A549 (cell line): ENCODE results near the gene B4GALT7. TPM values are rescaled to one million over a fixed set of nuclear protein-coding genes. Genes with fewer than 3 reads are reported as not detected.

ENCODE experiments used
- ATOH8 ChIP-seq: fragments of 250-450 bp; sonication (Bioruptor Pico); IDR thresholded peaks from 2 replicates; pipeline ENCODE4 v1.5.0; 2020; ENCODE audit warnings: low read depth, mild to moderate bottlenecking, moderate library complexity
- CBX2 ChIP-seq: fragments of 200-600 bp; sonication (generic); IDR thresholded peaks from 2 replicates; pipeline ENCODE4 v1.6.1; 2016; ENCODE audit warnings: low read depth, mild to moderate bottlenecking, borderline replicate concordance
- CBX8 ChIP-seq: fragments of 200-600 bp; sonication (generic); IDR thresholded peaks from 2 replicates; pipeline ENCODE4 v1.6.1; 2016
- CEBPB ChIP-seq, 2 experiments: fragments of >200 bp in 1 of 2; sonication (Bioruptor Twin) in 1 of 2; formaldehyde crosslinking in 1 of 2; IDR thresholded peaks; 2 replicates each; pipeline ENCODE4 v1.6.1; 2012 to 2016
- E2F6 ChIP-seq: IDR thresholded peaks from 2 replicates; pipeline ENCODE4 v1.6.1; 2012; ENCODE audit warnings: low read depth, borderline replicate concordance
- EHF ChIP-seq: fragments of 250-450 bp; sonication (Bioruptor Pico); IDR thresholded peaks from 2 replicates; pipeline ENCODE4 v1.5.0; 2020; ENCODE audit warnings: mild to moderate bottlenecking
- ELK1 ChIP-seq: fragments of 150-350 bp; IDR thresholded peaks from 2 replicates; pipeline ENCODE4 v1.6.1; 2014; ENCODE audit warnings: low read depth, mild to moderate bottlenecking, low read length
- EP300 ChIP-seq, 2 experiments: fragments of >200 bp; sonication (Bioruptor Twin); formaldehyde crosslinking; IDR thresholded peaks; 2 replicates in 1 of 2; 3 replicates in 1 of 2; pipeline ENCODE4 v1.6.1; 2016 to 2017
- ESRRA ChIP-seq: fragments of 150-350 bp; IDR thresholded peaks from 2 replicates; pipeline ENCODE4 v1.6.1; 2014; ENCODE audit warnings: mild to moderate bottlenecking, low read length, borderline replicate concordance
- FOSB ChIP-seq: fragments of 250-450 bp; sonication (Bioruptor Pico); IDR thresholded peaks from 2 replicates; pipeline ENCODE4 v1.5.0; 2020; ENCODE audit warnings: mild to moderate bottlenecking, moderate library complexity
- FOXS1 ChIP-seq: fragments of 250-450 bp; sonication (Bioruptor Pico); IDR thresholded peaks from 2 replicates; pipeline ENCODE4 v1.5.0; 2020; ENCODE audit warnings: mild to moderate bottlenecking, moderate library complexity
- HES2 ChIP-seq: fragments of >200 bp; sonication (Bioruptor Twin); formaldehyde crosslinking; IDR thresholded peaks from 2 replicates; pipeline ENCODE4 v1.6.1; 2016
- HEYL ChIP-seq: fragments of 250-450 bp; sonication (Bioruptor Pico); IDR thresholded peaks from 2 replicates; pipeline ENCODE4 v1.8.0; 2021; ENCODE audit warnings: mild to moderate bottlenecking, moderate library complexity
- HMGXB4 ChIP-seq: fragments of 250-450 bp; sonication (Bioruptor Pico); IDR thresholded peaks from 2 replicates; pipeline ENCODE4 v1.5.0; 2021; ENCODE audit warnings: mild to moderate bottlenecking, moderate library complexity, borderline replicate concordance
- HOXA7 ChIP-seq: fragments of 250-450 bp; sonication (Bioruptor Pico); IDR thresholded peaks from 2 replicates; pipeline ENCODE4 v1.5.0; 2020; ENCODE audit warnings: mild to moderate bottlenecking, moderate library complexity
- HOXB5 ChIP-seq: fragments of 250-450 bp; sonication (Bioruptor Pico); IDR thresholded peaks from 2 replicates; pipeline ENCODE4 v1.5.0; 2020; ENCODE audit warnings: mild to moderate bottlenecking, moderate library complexity
- JUN ChIP-seq, 2 experiments: fragments of >200 bp; sonication (Bioruptor Twin); formaldehyde crosslinking; IDR thresholded peaks; 2 replicates in 1 of 2; 3 replicates in 1 of 2; pipeline ENCODE4 v1.6.1; 2016 to 2017
- JUNB ChIP-seq: fragments of >200 bp; sonication (Bioruptor Twin); formaldehyde crosslinking; IDR thresholded peaks from 2 replicates; pipeline ENCODE4 v1.6.1; 2016
- KDM5A ChIP-seq: fragments of 200-600 bp; sonication (generic); IDR thresholded peaks from 2 replicates; pipeline ENCODE4 v1.6.1; 2016; ENCODE audit warnings: antibody characterized with exemption, mild to moderate bottlenecking
- MAX ChIP-seq: IDR thresholded peaks from 2 replicates; pipeline ENCODE4 v1.6.1; 2012
- MYC ChIP-seq: IDR thresholded peaks from 2 replicates; pipeline ENCODE4 v1.6.1; 2012; ENCODE audit warnings: mild to moderate bottlenecking, inconsistent platforms, low read length, improper control_type of control experiment, borderline replicate concordance
- NFE2L2 ChIP-seq: fragments of 150-350 bp; conservative IDR thresholded peaks from 2 replicates; pipeline ENCODE4 v1.6.1; 2014; ENCODE audit warnings: low read length
- NPAS2 ChIP-seq: fragments of 250-450 bp; sonication (Bioruptor Pico); IDR thresholded peaks from 2 replicates; pipeline ENCODE4 v1.8.0; 2022; ENCODE audit warnings: mild to moderate bottlenecking, moderate library complexity, borderline replicate concordance
- NR3C1 ChIP-seq: fragments of >200 bp; sonication (Bioruptor Twin); formaldehyde crosslinking; IDR thresholded peaks from 3 replicates; pipeline ENCODE4 v1.6.1; 2017
- PHF8 ChIP-seq: fragments of 200-600 bp; sonication (generic); IDR thresholded peaks from 2 replicates; pipeline ENCODE4 v1.6.1; 2016; ENCODE audit warnings: low read depth, mild to moderate bottlenecking, antibody characterized with exemption, moderate library complexity, borderline replicate concordance
- POLR2A ChIP-seq: IDR thresholded peaks from 2 replicates; pipeline ENCODE4 v1.6.1; 2012; ENCODE audit warnings: mild to moderate bottlenecking, low read length
- POLR2AphosphoS2 ChIP-seq: conservative IDR thresholded peaks from 2 replicates; pipeline ENCODE4 v1.6.1; 2012; ENCODE audit warnings: low read length, improper control_type of control experiment, inconsistent platforms
- RAD21 ChIP-seq, 2 experiments: fragments of >200 bp in 1 of 2; sonication (Bioruptor Twin) in 1 of 2; formaldehyde crosslinking in 1 of 2; IDR thresholded peaks in 1 of 2; conservative IDR thresholded peaks in 1 of 2; 2 replicates in 1 of 2; 3 replicates in 1 of 2; pipeline ENCODE4 v1.6.1; 2012 to 2018; ENCODE audit warnings: inconsistent platforms in 1 of 2
- REST ChIP-seq: fragments of 200-600 bp; sonication (generic); IDR thresholded peaks from 2 replicates; pipeline ENCODE4 v1.6.1; 2016; ENCODE audit warnings: antibody characterized with exemption, mild to moderate bottlenecking, moderate library complexity
- RFX5 ChIP-seq: fragments of 450-650 bp; IDR thresholded peaks from 2 replicates; pipeline ENCODE4 v1.7.1; 2014; ENCODE audit warnings: antibody characterized with exemption, mild to moderate bottlenecking, moderate library complexity
- TFCP2L1 ChIP-seq: fragments of 250-450 bp; sonication (Bioruptor Pico); IDR thresholded peaks from 2 replicates; pipeline ENCODE4 v1.5.0; 2021; ENCODE audit warnings: mild to moderate bottlenecking
- TP53 ChIP-seq: fragments of 250-450 bp; sonication (Bioruptor Pico); IDR thresholded peaks from 2 replicates; pipeline ENCODE4 v1.5.0; 2021; ENCODE audit warnings: mild to moderate bottlenecking, moderate library complexity
- USF2 ChIP-seq: fragments of 450-650 bp; IDR thresholded peaks from 2 replicates; pipeline ENCODE4 v1.6.1; 2014; ENCODE audit warnings: antibody characterized with exemption
- ZFP36 ChIP-seq: fragments of 450-650 bp; IDR thresholded peaks from 2 replicates; pipeline ENCODE4 v1.6.1; 2014; ENCODE audit warnings: borderline replicate concordance; ENCODE audit not compliant: partially characterized antibody
- ZSCAN20 ChIP-seq: fragments of 250-450 bp; sonication (Bioruptor Pico); IDR thresholded peaks from 2 replicates; pipeline ENCODE4 v1.8.0; 2022; ENCODE audit warnings: mild to moderate bottlenecking, moderate library complexity
- polyA plus RNA-seq, 4 experiments: library from polyadenylated mRNA; depleted of rRNA in 3 of 4; stranded (reverse); fragments of >200 nt; fragmentation: RNase III in 1 of 4; extraction: RNeasy Plus Mini Kit Qiagen cat#74134 plus additional on column Dnase treatment in 1 of 4; gene quantifications; 2 replicates in 3 of 4; 3 replicates in 1 of 4; pipeline ENCODE4 v1.2.3, GENCODE V29; 2011 to 2017

The B4GALT7 gene
- polyA plus RNA-seq, 2 of the 4 experiments (the other 2 are of a cell fraction), result 13.0 to 18.0 TPM

- TF ChIP-seq REST (no peak), NR3C1 (no peak), ZFP36 (no peak), RAD21 (conservative IDR thresholded peaks at IDR 0.05 in 1 of 2, IDR thresholded peaks at IDR 0.05 in 1 of 2) (peak in 1 of 2 experiments; percentile 6; a peak in 2 of 5 replicates), HOXB5 (no peak), ATOH8 (no peak), E2F6 (no peak), POLR2AphosphoS2 (no peak), NFE2L2 (no peak), ESRRA (no peak), EHF (no peak), HMGXB4 (CRISPR knock-in tag) (no peak), ELK1 (no peak), RFX5 (no peak), TP53 (no peak), ZSCAN20 (CRISPR knock-in tag) (no peak), JUNB (no peak), EP300 (IDR thresholded peaks at IDR 0.05) (no peak), MAX (peak; percentile 60), POLR2A (no peak; the same call in 1 of the 2 replicates), USF2 (no peak), PHF8 (peak; percentile 31; the same call in 1 of the 2 replicates), KDM5A (no peak), TFCP2L1 (CRISPR knock-in tag) (no peak), HES2 (no peak), FOXS1 (CRISPR knock-in tag) (no peak), HOXA7 (CRISPR knock-in tag) (no peak), NPAS2 (no peak), JUN (IDR thresholded peaks at IDR 0.05) (peak in 1 of 2 experiments; percentile 58; a peak in 2 of 5 replicates), HEYL (CRISPR knock-in tag) (no peak), CBX8 (no peak), FOSB (CRISPR knock-in tag) (no peak), CBX2 (no peak), MYC (0 out of 2 replicates have a peak, but pooled peaks have one; percentile 30), CEBPB (IDR thresholded peaks at IDR 0.05) (no peak)
Measured at GRCh38 chr5:177554474-177555111, 45.3 kb upstream of the B4GALT7 start, which contains the start of gene FAM193B (continued).
